Brain pericyte (primary cell): ENCODE data around the gene NFATC4.

Experiments
- DNase-seq: peaks from one replicate; pipeline ENCODE4 v3.0.0-alpha.2; 2012; ENCODE audit warnings: low read depth, low spot score

NFATC4 gene

GRCh38 chr14:24408764-24409163 lies 40.8 kb downstream of the NFATC4 start:
- DNase-seq = no peak

GRCh38 chr14:24409192-24409591 lies 41.2 kb downstream of the NFATC4 start:
- DNase-seq = no peak

GRCh38 chr14:24409956-24410355 lies 42.0 kb downstream of the NFATC4 start:
- no peak for DNase-seq

GRCh38 chr14:24411443-24412389 lies 43.7 kb downstream of the NFATC4 start:
- DNase-seq = no peak

- DNase-seq = no peak
These were observed 46.1 kb downstream of the NFATC4 start for GRCh38 chr14:24414077-24414476.

GRCh38 chr14:24414732-24415420 lies 46.9 kb downstream of the NFATC4 start:
- DNase-seq = no peak

GRCh38 chr14:24415421-24416253 lies 47.7 kb downstream of the NFATC4 start:
- no peak for DNase-seq

- DNase-seq = no peak
These were observed 48.4 kb downstream of the NFATC4 start for GRCh38 chr14:24416254-24416931.

- no peak for DNase-seq
These were observed 49.1 kb downstream of the NFATC4 start for GRCh38 chr14:24416932-24417619.

- no peak for DNase-seq
These were observed 50.0 kb downstream of the NFATC4 start for GRCh38 chr14:24417832-24418491.

- no peak for DNase-seq
These were observed 50.5 kb downstream of the NFATC4 start for GRCh38 chr14:24418492-24418873.

- DNase-seq = no peak
These were observed 54.3 kb downstream of the NFATC4 start for GRCh38 chr14:24422261-24422660.

GRCh38 chr14:24422694-24423601 lies 55.0 kb downstream of the NFATC4 start:
- no peak for DNase-seq

GRCh38 chr14:24425704-24426103 lies 57.7 kb downstream of the NFATC4 start:
- no peak for DNase-seq

- no peak for DNase-seq
These were observed 58.3 kb downstream of the NFATC4 start for GRCh38 chr14:24426150-24426911.

GRCh38 chr14:24426912-24427536 lies 59.0 kb downstream of the NFATC4 start:
- DNase-seq = no peak

GRCh38 chr14:24427537-24428508 lies 59.8 kb downstream of the NFATC4 start:
- no peak for DNase-seq
